ENCODE measurements around the gene PPP1R9B.

Gene PPP1R9B, protein sequence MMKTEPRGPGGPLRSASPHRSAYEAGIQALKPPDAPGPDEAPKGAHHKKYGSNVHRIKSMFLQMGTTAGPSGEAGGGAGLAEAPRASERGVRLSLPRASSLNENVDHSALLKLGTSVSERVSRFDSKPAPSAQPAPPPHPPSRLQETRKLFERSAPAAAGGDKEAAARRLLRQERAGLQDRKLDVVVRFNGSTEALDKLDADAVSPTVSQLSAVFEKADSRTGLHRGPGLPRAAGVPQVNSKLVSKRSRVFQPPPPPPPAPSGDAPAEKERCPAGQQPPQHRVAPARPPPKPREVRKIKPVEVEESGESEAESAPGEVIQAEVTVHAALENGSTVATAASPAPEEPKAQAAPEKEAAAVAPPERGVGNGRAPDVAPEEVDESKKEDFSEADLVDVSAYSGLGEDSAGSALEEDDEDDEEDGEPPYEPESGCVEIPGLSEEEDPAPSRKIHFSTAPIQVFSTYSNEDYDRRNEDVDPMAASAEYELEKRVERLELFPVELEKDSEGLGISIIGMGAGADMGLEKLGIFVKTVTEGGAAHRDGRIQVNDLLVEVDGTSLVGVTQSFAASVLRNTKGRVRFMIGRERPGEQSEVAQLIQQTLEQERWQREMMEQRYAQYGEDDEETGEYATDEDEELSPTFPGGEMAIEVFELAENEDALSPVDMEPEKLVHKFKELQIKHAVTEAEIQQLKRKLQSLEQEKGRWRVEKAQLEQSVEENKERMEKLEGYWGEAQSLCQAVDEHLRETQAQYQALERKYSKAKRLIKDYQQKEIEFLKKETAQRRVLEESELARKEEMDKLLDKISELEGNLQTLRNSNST

DNA sequence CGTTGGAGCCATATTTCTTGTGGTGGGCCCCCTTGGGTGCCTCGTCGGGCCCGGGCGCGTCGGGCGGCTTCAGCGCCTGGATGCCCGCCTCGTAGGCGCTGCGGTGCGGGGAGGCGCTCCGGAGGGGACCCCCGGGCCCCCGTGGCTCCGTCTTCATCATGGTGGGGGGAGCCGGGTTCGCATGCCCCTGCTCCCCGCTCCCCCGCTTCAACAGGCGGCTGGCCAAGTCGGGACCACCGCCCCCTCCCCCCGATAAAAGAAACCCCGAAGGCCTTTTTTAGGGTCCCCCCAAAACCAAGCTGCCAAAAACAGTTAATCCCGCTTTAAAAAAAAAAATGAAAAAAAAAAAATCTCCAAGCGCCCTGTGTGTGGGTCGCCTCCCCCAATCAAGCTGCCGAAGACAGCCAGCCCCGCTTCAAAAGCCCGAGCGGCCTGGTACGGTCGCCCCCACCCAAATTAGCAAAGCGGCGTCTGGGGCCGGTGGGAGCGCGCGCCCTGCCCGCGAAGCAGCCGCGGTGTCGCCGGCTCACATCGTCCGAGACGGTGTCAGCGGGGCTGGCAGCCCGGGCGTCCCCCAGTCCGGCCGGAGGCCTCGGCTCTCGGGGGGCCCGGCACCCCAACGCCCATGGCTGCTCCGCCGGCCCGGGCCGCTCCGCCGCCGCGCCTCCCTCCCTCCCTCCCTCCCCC, at the start of gene PPP1R9B:
Gene PPP1R9B, minus strand, starts transcription at position 324 of the 687 bp plus-strand sequence. Its CDS starts 164 bp downstream, at position 160.
- DNase-seq: no peak

DNA sequence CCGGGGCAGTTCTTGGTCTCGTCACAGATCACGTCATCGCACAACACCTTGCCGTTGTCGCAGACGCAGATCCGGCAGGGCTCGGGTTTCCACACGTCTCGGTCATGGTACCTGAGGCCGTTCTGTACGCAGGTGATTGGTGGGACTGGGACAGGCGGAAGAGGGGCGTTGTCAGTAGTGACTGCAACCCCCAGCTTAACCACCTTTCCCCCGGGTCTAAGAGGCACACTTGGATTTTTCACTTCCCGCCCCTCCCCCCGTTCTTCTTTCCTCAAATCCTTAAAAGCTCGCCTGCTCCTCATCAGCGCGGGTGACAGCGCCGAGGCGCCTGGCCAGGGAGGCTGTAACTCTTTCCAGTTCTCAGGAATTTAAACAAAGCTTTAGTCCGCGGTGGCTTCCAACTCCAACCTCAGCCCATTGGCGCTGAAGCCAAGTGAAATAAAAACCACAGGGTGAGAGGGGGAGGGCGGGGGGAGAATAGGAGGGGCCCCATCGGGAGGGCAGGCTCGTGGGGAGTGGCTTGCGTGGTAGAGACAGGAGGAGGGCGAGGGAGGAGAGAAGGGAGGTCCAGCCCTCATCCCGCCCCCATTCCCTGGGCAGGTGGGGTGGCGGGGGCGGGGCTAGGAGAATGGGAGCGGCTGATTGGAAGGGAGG, 49.5 kb upstream of the PPP1R9B start:
- DNase-seq: peak; percentile 99

DNA sequence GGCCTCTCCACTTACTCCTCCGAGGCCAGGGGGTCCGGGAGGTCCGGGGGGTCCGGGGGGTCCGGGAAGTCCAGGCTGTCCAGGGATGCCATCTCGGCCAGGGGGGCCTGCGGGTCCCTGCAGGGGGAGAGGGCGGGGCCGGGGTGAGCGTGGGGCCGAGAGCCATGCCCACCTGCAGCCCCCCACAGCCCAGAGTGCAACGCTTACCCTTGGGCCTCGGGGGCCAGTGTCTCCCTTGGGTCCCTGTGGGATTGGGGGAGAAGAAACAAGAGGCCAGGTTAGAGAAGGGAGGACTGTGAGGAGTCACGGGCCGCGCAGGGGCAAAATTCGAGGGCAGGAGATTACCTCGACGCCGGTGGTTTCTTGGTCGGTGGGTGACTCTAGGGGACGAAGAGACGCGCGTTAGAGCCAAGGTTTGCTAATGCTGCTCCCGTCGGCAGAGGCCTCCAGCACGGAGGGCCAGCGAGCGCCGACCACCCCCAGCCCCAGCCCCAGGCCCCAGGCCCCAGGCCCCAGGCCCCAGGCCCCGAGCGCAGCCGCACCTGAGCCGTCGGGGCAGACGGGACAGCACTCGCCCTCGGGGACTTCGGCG, 48.8 kb upstream of the PPP1R9B start:
- no peak for DNase-seq

DNA sequence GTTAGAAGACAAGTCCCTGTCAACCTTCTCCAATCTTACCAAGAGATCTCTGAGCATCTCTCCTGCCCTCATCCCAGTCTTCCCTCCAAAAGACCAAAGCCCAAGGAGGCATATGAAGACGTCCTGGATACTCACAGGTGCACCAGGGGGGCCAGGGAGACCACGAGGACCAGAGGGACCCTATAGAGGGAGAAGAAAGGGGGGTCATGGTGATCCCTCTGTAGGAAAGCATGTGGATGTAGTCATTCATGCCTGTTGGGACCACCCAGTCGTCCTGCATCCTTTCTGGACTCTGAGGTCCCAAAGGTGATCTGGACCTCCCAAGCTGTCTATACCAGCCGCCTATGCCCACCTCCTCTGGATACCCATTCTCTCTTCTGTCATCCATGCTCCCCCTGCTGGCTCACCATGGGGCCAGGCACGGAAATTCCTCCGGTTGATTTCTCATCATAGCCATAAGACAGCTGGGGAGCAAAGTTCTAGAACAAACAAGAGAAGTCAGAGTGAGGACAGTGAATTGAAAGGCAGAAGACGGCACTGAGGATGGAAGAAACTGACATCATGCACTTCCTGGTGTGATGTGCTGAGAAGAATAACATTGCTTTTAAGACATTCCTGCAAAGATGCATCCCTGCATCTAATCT, 47.7 kb upstream of the PPP1R9B start:
- DNase-seq: peak; percentile 80

DNA sequence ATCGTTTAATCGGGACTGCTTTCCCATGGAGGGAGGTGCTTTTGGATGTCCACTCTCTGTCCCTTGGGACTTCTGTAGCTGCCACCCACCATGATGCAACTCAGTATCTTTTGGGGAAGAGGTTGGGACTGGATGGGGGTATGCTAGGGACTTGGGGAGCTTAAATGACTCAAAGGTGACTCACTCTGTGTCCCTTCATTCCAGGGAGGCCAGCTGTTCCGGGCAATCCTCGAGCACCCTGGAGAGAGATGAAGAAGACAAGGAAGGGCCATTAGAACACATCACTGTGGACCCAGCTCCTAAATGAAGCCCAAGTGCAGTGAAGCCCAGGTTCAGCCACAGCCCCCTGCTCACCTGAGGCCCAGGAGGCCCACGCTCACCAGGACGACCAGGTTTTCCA, 46.3 kb upstream of the PPP1R9B start:
- no peak for DNase-seq

DNA sequence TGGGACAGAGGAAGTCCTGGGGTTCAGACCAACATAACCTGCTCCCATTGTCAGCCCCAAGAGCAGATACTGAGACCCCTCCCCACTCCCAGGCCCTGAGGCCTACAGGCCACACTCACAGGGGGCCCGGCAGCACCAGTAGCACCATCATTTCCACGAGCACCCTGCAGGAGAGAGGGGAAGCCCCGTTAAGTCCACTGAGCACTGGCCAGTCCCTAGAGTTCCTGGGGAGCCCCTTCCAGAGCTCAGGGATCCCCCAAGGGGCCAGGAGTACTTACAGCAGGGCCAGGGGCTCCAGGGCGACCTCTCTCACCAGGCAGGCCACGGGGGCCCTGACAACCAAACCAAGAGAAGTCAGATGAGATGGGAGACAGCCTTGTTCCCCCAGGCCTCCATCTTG, 45.6 kb upstream of the PPP1R9B start:
- DNase-seq: no peak

DNA sequence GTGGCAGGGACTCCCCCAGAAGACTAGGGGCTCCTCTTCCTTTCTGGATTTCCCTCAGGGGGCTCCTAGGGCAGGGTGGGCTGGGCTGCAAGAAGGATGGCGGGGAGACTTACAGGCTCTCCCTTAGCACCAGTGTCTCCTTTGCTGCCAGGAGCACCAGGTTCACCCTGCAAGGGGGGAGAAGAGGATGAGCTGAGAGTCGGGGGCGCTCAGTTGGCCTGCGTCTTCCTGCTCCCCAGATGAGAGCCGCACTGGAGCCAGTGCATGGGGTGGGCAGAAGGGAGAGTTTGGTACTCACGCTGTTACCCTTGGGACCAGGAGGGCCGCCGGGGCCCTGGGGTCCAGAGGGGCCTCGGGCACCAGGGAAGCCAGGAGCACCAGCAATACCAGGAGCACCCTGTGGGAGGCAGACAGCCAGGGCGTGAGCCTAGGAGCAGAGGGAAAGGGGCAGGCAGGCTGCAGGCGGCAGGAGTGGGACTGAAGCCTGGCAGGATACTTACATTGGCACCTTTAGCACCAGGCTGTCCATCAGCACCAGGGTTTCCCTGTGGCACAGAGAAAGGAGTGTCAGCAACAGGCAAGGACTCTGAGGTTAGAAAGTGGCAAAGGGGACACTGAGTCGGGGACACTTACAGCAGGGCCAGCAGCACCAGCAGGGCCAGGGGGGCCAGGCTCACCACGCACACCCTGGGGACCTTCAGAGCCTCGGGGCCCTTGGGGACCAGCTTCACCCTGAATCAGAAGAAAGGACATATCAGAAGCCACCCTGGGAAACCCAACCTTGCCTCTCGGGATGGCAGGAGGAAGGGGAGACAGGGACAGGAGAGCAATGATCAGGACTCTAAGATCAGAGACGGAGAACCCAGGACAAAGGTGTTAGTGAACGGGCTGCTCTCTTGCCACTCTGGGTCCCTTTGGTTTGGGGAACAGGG, 44.7 kb upstream of the PPP1R9B start:
- no peak for DNase-seq

DNA sequence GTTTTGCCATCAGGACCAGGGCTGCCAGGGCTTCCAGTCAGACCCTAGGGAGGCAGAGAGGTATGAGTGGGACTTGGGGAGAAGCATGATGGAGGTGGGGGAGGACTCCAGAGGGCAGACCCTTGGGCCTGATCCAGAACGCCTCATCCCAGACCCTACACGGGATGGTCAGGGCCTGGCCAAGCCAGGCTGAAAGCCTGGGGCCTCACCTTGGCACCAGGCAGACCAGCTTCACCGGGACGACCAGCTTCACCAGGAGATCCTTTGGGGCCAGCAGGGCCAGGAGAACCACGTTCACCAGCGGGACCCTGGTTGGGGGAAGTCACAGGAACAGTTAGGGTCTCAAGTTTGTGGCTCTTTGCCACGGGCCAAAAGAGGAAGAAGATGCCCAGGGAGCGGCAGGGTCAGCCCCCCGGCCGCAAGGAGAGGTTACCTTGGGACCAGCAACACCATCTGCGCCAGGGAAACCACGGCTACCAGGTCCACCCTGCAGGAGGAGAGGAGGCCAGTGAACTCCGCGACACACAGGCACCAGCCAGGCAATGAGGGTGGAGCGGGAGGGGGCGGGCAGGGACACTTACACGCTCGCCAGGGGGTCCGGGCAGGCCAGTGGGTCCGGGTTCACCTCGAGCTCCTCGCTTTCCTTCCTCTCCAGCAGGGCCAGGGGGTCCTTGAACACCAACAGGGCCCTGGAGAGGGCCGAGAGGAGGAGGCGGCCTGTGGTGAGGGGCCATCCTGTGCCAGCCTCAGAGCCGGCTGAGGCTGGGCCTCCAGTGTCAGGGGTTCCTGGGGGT, 43.9 kb upstream of the PPP1R9B start:
- no peak for DNase-seq

DNA sequence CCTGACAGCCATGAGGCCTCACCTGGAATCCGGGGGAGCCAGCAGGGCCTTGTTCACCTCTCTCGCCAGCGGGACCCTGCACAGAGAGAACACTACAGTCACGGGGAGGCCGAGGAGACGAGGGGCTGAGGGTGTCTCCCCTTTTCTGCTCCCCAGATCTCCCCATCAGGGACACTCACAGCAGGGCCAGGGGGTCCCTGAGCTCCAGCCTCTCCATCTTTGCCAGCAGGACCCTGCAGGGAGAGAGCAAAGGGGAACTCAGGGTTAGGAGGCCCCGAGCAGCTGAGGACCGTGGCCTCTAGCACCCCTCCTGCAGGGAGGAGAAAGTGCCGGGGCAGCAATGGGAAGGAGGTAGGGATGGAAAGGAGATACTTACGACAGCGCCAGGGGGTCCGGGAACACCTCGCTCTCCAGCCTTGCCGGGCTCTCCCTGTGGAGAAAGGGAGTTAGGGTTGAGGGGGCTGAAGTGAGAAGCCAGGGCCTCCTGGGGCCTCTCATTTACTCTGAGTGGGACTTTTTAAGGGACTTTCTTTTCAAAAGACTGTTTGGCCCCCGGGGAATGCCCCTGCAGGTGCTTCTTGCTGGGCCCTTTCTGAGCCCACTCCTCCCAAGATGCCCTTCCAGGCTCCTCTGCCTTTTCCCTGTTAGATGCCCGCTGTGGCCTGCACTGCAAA, 42.3 kb upstream of the PPP1R9B start:
- no peak for DNase-seq

DNA sequence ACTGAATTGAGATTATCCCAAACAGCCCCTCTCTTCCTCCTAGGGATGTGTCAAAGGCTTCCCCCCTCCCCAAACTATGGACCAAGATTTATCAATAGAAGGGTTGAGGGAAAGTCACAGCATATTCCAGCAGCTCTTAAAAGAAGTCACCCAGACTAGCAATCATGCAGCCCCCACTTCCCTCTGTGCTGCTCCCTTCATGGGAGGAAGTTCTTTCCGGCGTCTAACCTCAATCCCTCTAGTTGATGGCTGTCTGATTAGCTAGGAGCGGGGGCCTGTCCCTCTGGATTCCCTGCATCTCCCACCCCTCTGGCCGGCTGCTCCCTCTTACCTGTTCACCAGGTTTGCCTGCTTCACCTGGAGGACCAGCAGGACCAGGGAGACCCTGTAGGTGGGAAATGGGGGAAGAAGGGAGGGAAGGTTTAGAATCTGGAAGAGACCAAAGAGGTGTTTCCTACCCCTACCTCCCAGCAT, 41.7 kb upstream of the PPP1R9B start:
- DNase-seq: no peak

DNA sequence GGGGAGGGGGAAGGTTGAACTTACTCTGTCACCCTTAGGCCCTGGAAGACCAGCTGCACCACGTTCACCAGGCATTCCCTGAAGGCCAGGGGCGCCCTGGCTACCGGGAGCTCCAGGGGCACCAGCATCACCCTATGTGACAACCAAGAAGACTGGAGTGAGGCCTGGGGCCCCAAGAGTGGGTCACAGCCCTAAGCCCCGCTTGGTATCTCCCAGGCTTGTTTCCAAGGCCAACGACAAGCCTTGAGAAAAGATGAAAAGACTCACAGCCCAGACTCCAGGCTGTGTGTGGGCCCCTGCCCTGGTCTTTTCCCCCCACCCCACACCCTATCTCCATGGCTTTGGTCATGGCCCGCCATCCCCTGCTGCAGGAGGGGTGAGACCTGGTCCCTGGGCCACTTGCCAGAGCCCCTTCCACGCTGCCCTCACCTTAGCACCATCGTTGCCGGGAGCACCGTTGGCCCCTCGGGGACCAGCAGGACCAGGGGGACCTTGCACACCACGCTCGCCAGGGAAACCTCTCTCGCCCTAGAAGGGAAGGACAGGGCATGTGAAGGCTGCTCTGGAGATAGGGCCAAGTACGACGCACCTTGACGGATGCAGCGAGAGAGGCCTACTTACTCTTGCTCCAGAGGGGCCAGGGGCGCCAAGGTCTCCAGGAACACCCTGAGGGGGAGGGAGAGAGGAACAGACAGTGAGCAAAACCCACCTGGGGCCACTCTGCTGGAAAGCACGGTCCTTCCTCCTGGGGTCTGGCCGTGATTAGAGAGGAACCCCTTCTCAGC, 41.1 kb upstream of the PPP1R9B start:
- no peak for DNase-seq

DNA sequence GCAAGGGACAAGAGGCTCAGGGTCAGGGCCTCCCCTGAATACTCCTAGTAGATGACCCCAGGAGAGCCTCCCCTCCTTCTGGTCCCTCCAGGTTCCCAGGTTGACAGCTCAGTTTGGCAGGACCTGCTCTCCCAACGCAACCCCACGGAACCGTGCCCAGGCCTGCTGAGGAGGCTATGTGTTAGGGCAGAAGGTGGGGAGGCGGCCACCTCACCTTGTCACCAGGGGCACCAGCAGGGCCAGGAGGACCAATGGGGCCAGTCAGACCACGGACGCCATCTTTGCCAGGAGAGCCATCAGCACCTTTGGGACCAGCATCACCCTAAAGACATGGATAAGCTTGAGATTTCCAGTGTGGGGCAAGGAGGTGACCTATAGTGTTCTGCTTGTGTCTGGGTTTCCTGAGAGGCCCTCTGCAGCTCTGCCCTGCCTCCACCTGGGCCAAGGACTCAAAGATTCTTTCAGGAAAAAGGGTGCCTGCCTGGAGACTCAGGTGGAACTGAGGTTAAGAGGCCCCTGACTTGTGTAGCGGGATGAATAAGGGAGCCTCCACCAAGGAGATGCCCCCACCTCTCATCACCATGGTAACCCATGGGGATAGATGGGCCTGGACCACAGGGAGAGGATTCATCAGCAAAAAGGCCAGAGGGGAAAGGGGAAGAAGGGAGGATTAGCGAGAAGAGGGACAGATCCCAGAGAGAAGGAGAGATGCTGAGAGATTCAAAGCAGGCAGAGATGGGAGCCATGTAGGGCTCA, 40.3 kb upstream of the PPP1R9B start:
- no peak for DNase-seq

DNA sequence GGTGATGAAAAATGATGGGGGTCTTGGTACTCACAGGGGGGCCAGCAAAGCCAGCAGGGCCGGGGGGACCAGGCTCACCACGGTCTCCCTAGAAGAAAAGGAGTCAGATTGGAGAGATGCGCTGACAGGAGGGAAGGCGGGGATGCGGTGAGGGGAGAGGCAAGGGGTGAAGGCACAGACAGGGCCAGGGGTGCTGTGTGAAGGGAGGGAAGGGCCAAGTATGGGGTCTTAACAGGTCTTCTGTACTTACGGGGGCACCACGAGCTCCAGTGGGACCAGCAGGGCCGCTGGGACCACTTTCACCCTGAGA, 39.8 kb upstream of the PPP1R9B start:
- no peak for DNase-seq

DNA sequence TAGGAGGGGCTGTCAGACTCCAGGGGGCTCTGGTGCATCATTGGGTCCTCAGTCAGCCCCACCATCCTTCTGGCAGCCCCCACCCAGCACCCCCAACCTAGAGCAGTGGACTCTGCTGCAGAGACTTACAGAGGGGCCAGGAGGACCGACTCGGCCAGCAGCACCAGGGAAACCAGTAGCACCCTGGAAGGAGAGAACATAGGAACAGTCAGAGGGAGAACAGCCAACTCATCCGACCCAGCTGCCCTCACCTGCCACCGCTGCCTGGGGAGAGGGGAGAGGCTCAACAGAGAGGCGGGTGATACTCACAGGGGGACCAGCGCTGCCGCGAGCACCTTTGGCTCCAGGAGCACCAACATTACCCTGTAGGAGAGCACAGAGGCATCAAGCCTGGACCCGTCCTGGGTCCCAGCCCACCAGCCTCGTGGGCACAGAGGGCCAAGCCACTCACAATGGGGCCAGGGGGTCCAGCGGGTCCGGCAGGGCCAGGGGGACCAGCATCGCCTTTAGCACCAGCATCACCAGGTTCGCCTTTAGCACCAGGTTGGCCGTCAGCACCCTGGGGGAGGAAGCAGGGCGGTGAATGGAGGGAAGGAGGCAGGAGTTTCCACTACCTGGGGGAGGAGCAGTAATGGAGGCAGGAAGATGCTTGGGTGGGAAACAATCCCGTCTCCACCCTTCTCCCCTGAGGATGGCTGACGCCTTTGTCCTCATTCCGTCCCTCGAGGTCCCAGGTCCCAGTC, 39.2 kb upstream of the PPP1R9B start:
- no peak for DNase-seq

DNA sequence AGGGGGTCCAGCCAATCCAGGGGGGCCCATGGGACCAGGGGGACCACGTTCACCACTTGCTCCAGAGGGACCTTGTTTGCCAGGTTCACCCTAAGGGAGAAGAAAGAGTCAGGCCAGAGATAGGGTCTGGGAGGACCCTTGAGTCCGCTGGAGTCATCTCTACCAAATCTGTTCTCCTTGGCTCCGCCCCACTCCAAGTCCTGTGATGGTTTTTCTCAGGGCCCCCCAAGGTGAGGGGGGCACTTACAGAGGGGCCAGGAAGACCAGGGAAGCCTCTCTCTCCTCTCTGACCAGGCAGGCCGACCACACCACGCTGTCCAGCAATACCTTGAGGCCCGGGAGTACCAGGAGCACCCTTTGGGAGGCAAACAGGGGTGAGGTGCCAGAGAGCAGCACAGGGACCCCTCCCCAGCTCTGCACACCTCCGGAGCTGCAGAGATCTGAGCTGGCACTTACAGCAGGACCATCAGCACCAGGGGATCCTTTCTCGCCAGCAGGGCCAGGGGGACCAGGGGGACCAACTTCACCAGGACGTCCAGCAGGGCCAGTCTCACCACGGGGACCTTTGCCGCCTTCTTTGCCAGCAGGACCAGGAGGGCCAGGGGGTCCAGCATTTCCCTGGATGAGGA, 38.6 kb upstream of the PPP1R9B start:
- no peak for DNase-seq

DNA sequence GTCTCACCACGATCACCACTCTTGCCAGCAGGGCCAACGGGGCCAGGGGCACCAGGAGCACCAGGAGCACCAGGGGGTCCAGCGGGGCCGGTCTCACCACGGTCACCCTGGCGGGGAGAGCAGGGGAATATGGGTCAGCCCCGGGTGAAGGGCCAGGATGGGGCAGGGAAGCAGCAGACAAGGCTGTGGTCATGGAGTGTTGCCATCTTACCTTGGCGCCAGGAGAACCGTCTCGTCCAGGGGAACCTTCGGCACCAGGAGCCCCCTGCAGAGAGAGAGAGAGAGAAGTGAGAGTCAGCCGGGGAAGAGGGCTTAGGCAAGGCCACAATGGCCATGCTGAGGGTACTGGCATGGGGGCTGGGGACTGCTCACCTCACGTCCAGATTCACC, 38.0 kb upstream of the PPP1R9B start:
- no peak for DNase-seq

Measured in islet precursor cell (in vitro differentiated cells).